ENCODE data around the gene RMND5A.

GRCh38 chr2:86703704-86704361 lies 16.3 kb upstream of the RMND5A start:
- TF ChIP-seq, protein P1, sequence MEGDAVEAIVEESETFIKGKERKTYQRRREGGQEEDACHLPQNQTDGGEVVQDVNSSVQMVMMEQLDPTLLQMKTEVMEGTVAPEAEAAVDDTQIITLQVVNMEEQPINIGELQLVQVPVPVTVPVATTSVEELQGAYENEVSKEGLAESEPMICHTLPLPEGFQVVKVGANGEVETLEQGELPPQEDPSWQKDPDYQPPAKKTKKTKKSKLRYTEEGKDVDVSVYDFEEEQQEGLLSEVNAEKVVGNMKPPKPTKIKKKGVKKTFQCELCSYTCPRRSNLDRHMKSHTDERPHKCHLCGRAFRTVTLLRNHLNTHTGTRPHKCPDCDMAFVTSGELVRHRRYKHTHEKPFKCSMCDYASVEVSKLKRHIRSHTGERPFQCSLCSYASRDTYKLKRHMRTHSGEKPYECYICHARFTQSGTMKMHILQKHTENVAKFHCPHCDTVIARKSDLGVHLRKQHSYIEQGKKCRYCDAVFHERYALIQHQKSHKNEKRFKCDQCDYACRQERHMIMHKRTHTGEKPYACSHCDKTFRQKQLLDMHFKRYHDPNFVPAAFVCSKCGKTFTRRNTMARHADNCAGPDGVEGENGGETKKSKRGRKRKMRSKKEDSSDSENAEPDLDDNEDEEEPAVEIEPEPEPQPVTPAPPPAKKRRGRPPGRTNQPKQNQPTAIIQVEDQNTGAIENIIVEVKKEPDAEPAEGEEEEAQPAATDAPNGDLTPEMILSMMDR (IDR thresholded peaks at IDR 0.05; ENCODE audit: poor library complexity) = no peak
- TF ChIP-seq EZH2phosphoT487 (IDR thresholded peaks at IDR 0.05; ENCODE audit: low read depth, severe bottlenecking, unreplicated experiment) = no peak
